GM04503 (cell line): ENCODE results near the gene ZFP62.

Source experiments
- DNase-seq: peaks from one replicate; pipeline ENCODE4 v3.0.0-alpha.2; 2012; ENCODE audit warnings: low read depth

The ZFP62 gene

DNA sequence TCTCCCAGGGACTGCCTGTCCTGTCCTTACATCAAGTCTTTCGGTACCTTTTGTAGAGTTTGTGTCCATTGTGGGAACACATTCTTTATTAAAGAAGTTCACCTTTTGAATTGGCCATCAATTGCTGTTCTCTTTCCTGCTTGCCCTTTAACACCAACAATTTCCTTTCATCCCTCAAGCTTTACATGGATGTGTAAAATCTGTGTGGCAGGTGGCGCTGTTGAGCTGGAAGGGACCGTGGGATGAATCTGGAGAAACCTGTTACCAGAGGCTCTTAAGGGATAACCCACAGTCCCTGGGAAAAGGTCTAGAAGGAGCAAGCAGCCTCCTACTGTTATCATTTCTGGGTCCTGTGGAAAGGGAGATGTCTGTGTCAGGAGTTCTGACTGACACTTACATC, 7.9 kb upstream of the ZFP62 start:
- DNase-seq = peak; percentile 14

DNA sequence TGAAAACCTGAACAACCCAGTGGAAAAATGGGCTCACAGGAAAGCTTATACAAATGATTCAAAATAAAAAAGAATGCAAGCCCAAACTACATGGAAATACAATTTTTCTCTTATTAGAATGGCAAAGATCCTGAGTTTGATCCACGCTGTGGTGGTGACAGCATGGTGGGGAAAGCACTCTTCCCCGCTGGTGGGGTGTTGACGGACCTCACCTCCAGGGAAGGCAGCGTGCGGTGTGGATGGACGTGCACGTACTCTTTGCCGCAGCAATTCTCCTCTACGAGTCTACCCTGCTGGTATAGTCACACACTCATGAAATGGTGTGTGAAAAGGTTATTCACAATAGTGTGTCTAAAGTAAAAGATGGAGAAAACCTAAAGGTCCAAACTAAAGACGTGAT, 5.9 kb upstream of the ZFP62 start:
- DNase-seq = no peak

DNA sequence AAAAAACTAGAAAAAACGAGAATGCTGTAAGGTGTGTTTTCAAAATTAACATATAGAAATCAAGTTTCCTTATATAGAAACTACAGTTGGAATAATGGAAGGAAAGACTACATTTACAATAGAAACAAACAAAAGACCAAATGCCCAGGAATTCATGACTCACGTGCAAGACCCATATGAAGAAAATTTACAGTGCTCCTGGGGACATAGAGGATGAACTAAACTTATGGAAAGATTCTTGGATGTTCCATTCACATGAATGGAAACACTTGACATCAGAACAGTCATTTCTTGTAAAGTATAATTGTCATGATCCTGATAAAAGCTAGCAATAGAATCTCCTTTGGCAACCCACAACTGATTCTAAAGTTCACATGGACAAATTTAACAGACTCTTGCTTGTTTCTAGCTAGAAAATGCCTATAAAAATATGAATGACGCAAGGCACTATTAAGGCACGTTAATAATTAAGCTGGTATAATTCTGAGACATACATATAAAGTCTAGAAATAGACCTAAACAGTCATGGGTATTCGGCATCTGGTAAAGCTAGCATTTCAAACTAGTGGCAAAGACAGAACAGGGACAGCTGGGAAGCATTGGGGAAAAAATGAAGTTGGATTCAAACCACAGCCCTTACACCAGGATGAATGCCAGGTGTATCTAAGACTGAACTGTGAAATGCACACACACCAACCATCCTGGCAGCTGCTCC, 5.1 kb upstream of the ZFP62 start:
- no peak for DNase-seq

DNA sequence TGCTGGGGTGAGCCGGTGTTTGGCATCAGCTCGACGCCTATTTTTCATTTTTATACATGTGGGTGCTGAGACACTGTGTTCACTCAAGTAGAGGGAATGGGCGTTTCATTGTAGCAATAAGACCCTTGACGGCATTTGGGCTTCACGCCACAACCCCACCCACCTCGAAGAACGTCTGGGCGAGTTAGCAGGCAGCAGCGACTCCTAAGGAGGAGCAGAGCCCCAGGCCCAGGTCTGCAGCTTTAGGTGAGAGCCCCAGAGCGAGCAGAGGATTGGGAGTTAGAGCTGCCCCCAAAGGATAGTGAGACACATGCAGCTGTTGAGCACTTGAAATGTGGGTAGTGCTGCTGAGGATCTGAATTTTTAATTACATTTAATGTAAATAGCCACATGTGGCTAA, 1.6 kb upstream of the ZFP62 start:
- DNase-seq = no peak

DNA sequence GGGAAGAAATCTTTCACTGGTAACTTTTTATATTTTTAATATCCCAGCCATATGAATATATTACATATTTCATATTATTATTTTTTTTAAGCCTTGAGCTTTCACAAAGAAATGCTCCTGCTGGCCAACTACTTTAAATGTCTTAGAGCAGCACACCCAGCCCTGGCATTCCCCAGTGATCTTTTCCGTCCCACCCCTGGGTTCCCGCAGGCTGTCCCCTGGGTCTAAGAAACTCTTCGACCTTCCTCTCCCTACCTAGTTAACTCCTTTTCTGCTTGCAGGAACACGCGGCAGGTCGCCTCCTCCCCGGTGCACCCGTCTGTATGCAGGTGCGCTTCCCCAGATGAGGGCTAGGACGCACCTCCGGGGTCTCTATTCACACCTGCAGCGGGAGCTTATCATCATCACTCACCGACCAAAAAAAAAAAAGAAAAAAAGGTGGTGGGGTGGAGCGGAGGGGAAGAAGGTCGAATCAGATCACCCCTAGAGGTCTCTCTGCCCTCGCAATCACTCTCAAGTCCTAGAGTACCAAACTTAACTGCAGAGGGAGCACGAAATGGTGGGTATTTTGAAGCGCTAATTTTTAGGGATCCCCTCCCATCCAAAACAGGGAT, 696 bp downstream of the ZFP62 start:
- no peak for DNase-seq

DNA sequence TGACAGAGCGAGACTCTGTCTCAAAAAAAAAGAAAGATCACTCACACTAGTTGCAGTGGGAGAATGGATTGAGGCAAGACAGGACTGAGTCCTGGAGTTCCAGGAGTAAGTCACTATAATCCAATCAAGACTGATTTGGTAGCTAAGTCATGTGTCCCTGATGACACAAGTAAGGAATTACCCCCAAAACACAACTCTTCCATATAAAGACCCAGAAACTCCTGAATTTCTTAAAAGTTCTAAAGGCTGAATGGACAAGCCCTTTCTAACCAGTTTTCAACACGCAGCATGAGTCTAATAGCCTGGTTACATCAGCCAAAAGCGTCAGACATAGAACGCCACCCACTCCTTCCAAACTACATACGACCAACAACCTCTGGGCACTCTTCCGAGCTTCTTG, 2.5 kb downstream of the ZFP62 start:
- DNase-seq = no peak

DNA sequence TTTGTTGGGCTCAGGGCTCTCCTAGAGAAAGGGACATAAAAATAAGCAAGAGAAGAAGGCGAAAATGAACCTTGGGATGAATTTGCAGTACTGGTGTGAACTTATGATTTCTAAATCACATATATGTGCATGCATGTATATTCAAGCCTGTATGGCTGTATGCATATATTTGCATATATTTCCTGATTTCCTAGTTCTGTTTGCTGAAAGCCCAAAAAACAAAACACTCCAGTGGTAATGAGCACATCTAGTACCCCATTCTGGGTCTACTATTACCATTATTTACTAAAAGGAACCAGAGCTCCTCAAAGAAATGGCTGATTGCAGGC, 7.3 kb downstream of the ZFP62 start:
- no peak for DNase-seq

DNA sequence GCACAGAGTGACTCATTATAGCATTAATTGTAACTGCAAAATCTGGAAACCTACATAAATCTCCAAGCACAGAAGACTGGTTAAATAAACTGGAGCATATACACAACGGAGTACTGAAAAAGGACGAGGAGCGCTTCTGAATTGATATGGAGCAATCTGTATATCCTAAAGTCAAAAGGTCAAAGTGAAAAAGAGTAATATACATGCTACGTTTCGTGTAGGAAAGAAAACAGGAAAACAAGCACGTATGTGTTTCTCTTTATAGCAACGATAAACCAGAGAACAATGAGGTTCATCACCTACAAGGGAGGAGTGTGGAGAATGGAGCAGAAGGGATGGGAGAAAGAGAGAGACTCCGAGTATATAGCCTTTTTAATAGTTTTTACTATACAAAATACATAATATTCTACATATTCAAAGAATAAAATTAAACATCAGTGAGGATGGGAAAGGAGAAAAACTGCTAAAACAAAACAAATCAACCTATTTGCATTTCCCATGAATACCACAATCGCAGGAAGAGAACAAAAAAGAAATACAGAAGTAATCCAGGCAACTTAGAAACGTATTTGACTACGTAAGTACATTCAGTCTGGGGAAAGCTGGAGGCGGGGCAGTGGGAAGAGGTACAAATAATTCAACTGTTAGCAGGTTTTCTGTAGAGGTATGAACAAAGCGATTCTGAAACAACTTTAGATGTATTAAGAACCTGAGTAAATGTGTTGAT, 7.8 kb downstream of the ZFP62 start:
- no peak for DNase-seq

DNA sequence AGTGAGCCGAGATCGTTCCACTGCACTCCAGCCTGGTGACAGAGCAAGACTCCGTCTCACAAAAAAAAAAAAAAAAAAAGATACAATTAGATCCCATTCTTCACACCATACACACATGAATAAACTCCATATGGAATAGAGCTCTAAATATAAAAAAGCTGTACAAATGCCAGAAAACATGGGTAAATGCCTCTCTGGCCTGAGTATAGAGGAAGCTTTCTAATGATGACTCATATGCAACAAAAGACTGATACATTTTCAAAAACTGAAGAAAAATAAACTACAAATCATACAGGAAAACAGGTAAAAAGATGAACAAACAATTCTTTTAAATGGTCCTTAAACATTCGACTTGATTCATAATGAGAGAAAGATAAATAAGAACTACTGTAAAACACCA, 8.6 kb downstream of the ZFP62 start:
- no peak for DNase-seq

DNA sequence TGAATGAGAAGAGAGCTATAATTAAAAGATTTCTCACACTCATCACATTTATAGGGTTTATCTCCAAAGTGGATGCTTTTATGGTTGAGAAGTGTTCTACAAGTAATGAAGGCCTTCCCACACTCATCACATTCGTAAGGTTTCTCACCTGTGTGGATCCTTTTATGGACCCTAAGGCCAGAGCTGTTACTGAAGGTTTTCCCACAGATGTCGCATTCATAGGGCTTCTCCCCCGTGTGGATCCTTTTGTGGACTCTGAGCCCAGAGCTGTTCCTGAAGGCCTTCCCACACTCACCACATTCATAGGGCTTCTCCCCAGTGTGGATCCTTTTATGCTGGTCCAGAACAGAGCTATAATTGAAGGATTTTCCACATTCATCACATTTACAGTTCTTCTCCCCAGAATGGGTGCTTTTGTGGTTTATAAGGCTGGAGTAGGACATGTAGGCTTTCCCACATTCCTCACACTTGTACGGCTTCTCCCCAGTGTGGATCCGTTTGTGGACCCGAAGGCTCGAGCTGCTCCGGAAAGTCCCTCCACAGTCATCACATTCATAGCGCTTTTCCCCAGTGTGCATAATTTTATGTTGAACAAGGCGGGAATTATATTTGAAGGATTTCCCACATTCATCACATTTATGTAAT, 10.5 kb downstream of the ZFP62 start:
- no peak for DNase-seq

DNA sequence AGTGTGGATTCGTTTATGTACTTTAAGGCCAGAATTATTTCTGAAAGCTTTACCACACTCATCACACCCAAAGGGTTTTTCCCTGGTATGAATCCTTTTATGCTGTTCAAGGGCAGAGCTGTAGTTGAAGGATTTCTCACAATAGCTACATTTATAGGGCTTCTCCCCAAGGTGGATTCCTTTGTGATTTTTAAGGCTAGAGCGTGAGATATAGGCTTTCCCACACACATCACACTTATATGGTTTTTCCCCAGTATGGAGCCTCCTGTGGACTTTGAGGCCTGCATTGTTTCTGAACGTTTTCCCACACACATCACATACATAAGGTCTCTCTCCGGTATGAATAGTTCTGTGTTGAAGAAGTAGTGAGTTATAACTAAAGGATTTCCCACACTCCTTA, 11.2 kb downstream of the ZFP62 start:
- DNase-seq = no peak

DNA sequence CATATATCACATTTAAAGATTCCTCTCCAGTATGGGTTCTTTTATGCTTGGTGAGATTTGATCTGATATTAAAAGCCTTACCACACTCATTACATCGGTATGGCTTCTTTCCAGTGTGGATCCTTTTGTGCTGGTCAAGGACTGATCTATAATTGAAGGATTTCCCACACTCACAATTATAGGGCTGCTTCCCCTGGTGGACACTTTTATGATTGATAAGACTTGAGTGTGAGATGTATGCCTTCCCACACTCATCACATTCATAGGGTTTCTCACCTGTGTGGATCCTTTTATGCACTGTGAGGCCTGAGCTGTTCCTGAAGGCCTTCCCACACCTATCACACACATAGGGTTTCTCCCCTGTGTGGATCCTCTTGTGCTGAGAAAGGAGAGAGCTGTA, 12.2 kb downstream of the ZFP62 start:
- DNase-seq = no peak

DNA sequence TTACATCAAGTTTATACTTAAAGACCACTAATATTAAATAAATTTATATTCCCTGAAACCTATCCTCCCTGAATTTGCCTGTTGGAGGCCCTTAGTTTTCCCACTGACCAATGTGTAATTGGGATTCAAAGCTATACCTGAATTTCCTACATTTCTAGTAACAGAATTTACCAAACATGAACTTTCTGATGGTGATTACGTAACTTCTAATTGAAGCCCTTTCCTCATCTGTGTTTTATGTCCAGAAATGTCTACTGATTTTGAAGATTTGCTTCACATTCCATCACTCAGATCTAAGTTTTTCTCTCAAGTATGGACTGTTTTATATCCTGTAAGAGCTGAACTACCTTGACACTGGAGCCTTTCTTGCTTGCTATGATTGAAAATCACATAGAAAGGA, 12.8 kb downstream of the ZFP62 start:
- DNase-seq = no peak

DNA sequence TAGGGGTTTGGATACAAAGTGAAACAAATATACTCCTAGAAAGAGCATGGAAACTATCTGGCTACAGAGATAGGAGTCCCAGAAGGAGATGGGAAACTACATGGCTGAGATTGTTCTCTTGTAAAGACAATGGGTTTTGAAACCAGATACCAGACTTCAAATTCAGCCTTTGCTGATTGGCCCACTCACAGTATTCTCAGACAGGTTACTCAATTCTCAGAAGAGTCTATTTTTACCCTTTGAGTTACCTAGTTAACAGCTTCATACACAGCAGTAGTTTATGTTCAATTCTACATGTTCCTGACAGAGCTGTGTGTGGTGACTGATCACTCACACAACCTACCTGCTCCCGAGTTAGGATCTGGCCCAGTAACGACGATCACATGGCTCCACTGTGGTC, 14.1 kb downstream of the ZFP62 start:
- DNase-seq = no peak

DNA sequence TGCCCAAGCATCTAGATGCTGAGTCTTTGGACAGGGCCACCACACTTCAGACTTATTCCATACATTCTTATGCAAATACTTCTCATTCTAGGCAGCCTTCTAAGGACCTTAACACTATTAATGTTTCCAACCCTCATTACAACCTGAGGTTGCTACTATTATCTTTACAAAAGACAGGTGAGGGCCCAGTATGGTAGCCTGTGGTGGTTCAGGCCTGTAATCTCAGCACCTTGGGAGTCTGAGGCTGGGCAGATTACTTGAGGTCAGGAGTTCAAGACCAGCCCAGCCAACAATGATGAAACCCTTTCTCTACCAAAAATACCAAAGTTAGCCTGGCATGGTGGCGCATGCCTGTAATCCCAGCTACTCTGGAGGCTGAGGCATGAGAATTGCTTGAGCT, 16.2 kb downstream of the ZFP62 start:
- DNase-seq = no peak

DNA sequence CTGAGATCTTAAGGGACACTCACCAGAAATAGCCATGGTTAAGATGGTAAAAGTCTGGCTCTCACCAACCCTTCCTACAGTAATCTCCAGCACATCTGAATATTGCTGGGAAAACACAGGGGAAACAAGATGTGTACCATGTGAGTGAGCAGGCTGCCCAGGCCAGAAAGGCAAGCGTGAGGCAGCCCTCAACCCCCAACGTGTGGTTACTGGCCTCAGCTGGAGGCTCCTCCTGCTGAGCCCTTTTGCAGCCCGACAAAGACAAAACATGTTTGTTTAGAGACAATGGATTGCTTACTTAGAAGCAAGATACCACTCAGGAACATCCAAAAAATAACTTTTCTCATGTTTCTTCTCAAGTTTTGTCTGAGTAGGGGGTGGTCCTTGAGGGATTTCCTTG, 16.6 kb downstream of the ZFP62 start:
- no peak for DNase-seq

DNA sequence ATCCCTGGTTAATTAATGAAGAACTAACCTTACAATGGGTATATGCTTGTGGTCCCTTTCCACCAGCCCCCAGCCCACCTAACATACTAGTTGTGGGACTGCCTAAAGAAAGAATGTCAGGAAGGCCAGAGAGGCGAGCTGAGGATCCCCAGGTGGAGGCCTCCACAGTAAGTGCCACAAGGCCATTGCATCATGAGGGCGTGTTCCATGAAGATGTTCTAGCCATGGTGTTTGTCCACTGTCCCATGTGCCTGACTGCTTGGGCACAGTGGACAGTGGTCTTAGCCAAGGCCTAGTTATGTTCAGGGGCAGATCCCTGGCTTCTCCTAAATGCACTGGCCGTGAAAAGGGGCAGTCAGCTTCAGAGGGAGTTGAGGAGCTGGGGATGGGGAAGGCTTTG, 21.1 kb downstream of the ZFP62 start:
- no peak for DNase-seq

DNA sequence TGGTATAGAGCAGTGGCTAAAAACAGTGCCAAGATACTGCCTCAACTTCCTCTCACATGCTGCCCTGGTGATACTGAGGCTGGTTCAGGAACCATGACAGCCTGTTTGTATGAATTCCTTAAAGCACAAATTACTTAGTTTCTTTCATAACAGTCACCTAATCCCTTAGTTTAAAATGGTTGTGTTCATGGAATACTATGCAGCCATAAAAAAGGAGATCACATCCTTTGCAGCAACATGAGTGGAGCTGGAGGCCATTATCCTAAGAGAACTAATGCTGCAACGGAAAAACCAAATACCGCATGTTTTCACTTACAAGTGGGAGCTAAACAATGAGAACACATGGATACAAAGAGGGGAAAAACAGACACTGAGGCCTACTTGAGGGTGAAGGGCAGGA, 21.8 kb downstream of the ZFP62 start:
- no peak for DNase-seq

DNA sequence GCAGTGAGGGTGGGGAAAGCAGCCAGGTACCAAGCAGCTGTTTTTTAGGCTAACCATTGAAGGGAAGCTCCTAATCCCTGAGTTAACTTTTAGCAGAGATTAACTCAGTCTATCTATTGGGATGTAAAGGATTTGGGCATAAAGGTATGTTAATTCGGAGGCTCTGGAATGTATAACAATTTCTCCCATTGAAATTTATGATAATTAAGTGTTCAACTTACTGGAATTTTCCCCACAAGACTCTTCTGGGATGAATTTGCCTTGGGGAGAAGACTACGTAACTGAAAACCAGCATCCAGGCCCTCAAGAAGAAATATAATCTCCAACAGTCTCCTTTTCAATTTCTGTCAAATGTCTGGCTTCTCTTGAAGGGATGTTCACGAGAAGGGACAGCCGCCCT, 23.6 kb downstream of the ZFP62 start:
- no peak for DNase-seq

DNA sequence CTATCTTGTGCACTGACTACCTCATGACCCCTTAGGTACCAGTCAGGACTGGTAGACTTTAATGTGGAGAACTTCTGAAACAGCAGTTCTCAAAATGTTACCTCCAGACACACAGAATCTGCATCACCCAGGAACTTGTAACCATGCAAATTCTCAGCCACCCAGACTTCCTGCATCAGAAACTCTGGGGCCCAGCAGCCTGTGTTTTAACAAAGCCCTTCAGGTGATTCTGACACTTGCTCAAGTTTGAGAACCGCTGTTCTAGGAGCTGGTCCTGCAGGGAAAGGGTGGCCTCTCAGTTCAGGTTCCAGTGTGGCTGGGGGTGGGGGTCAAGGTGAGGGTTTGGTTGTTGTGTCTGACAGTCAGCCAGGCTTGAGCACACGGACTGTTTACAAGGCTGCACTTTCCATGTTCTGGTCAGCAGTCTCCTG, 28.4 kb downstream of the ZFP62 start:
- DNase-seq = no peak

DNA sequence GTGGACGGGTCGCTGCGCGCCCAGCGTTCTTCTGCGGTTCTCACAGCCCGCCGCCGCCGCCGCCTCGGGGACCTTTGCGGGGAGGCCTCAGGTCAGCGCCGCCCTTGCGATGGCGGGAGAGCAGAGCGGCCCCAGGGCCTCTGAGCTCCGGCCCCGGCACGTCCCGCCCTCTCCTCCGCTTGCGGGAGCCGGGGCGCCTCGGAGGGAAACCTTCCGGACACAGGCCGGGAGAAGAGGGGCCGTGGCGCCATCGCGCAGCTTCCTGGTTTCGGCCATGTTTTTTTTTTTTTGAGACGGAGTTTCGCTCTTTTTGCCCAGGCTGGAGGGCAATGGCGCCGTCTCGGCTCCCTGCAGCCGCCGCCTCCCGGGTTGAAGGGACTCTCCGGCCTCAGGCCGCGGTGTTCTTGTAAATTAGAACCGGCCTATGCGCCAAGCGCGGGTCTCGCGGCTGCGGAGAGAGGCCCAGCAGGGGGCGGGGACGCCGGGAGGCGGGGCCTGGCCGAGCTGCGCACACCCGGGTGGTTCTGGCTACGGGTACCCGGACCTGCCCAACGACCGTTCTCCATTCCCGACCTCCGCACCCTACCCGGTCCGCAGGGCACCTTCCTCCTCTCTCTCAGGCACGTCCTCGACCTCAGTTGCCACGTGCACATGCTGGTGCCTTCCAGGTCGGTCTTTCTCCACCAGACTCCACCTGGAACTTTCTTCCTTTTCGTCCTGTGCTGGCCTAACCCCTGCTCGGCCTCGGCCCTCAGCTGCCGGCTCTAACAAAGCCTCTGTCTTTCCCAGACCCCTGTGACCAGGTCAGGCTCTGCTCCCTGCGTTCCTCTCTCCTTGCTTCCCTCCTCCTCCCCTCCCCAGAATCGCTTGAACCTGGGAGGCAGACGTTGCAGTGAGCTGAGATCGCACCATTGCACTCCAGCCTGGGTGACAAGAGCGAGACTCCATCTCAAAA, 29.7 kb downstream of the ZFP62 start:
- no peak for DNase-seq
